GM21576 (cell line): ENCODE results near the gene SMAP1.
A peak's percentile ranks its signal among the peaks of the same experiment; 100 is the strongest.

Source experiments
- ATAC-seq: cut with Tn5 transposase; IDR thresholded peaks from one replicate; pipeline ENCODE4 v1.9.1; 2021; ENCODE audit warnings: mild to moderate bottlenecking, moderate library complexity; ENCODE audit not compliant: unreplicated experiment

Gene SMAP1

GRCh38 chr6:70839286-70840266 lies 171.9 kb downstream of the SMAP1 start:
- no peak for ATAC-seq

GRCh38 chr6:70841112-70841511 lies 173.4 kb downstream of the SMAP1 start:
- no peak for ATAC-seq

GRCh38 chr6:70842541-70842940 lies 174.9 kb downstream of the SMAP1 start:
- no peak for ATAC-seq

DNA sequence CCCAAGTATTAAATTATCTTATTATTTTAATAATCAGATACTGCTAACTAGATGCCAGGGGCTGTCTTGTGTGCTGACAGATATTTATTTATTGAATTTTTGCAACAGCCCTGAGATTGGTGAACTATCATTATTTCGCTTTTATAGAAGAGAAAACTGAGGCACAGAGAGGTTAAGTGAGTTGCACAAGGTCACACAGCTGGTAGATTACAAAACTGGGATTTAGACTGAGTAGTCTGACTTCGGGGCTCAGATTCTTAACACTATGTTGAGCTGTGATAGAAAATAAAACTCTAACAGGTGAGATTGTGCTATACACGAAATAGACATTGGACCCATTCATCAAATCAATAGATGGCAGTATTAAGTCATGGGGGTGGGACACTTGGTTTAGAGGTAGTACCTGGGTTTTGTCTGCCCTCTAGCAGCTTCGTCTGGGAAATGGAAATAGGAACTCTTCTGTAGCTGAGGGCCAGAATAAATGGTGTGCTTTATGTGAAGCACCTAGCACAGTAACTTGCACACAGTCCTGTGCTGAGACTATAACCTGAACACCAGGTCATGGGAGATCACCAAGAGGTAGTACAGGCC lies 175.7 kb downstream of the SMAP1 start:
- ATAC-seq: no peak

GRCh38 chr6:70844301-70844700 lies 176.6 kb downstream of the SMAP1 start:
- ATAC-seq: no peak

DNA sequence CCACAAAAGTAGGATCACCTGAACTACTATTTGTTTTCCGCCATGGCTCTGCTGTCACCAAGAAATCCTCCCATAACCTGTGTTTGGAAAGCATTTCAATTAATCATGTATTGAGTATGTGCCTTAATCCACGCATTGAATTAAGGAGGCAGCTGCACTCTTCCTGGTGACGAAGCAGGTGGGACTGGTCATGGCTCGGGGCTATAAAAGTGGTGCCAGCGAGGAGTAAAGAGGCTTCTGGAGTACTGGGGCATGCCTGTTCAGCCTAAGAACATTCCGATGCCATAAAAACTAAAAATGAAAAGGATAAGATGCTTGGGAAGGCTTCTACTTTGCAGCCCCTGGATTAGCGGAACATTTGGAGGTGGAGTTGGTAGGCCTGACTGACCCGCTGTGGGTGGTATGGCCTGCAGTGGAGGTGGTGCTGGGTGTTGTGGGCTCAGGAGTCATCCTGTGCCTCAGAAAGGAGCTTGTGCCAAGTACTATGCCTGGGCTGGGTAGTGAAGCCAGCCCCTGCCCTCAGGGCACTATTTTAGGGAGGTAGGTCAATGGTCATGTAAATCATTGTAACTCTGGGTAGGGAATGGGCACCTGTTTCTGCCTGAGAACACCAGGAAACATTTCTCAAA lies 178.6 kb downstream of the SMAP1 start:
- no peak for ATAC-seq

DNA sequence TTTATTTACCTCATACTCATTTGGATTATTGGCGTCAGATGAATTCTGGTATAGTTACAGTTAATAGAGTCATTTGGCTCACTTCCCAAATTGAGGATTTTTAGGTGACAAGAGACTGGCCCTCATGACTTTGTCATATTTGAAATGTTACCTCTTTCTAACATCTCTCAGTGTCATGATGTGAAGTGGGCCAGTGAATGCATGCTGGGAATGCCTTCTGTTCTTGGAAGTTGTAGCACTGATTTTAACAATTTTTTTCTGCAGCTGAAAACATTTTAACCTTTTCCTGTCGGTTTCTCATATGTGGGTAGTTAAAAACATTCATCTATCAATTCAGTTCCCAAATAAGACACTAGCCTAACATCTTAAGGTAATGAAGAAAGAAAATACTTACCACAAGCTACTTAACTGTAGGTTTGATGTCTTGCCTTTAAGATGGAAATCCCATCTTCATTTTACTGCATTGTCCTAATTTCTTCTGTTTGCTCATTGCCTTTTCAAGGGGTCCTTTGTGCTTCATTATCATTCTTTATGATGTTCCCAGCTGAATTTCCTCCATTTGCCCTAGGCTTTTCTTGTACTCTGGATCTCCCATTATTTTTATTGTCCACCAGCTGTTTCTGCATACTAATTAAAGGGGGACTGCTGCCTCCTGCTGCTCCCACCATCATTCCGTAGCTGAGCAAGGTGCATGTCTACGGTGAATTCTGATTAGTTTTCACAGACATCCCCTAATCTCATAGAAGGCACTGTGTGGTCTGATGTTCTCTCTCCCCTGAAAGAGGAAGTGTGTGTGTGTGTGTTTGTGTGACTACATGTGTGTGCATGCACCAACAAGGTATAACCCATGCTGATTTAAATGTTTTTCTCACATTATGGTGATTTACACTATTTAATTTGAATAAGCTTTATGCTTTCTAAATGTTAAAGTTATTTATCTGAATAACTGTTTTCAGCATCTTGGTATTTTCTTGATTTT lies 179.7 kb downstream of the SMAP1 start:
- no peak for ATAC-seq

GRCh38 chr6:70849348-70850069 lies 181.8 kb downstream of the SMAP1 start:
- no peak for ATAC-seq

GRCh38 chr6:70852667-70853246 lies 185.1 kb downstream of the SMAP1 start:
- ATAC-seq: no peak

GRCh38 chr6:70857387-70858077 lies 189.8 kb downstream of the SMAP1 start:
- ATAC-seq: peak; percentile 100

GRCh38 chr6:70860045-70860444 lies 192.4 kb downstream of the SMAP1 start:
- no peak for ATAC-seq

DNA sequence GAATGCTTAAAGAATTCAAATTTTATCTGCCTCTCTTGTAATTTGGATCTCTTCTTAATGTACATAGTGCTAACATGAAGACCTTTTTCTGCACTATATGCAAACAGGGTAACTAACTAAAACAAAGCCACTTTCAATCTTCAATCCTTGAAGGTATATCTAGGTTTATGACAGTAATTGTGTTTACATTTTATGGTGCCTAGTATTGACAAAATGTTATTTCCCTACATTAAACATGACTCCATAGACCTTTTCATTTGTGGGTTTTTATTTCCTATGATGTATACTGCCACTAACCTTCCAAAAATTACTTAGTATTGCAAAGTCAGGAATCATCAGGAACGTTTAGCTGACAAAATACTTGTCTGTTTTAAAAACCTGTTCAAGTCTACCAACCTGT lies 193.2 kb downstream of the SMAP1 start:
- ATAC-seq: no peak

DNA sequence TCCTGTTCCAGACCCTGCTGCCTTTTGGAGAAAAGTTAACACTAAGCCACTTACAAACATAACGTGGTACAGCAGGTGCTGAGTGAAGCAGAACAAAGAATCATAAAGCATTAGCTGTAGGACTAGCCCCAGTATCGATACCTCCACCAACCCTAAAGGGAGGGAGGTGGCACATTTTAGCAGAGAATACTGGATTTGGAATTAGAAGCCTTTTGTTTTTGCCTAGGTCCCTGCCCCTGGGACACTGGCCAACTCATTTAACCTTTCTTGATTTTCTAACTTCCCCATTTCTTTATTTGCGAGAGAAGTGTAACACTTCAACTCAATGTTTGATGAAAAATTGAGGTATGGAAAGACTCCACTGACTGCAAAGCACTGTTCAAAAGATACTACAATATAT lies 195.7 kb downstream of the SMAP1 start:
- ATAC-seq: peak; percentile 33

- no peak for ATAC-seq
Observed at GRCh38 chr6:70864401-70864800, 196.7 kb downstream of the SMAP1 start.

GRCh38 chr6:70872469-70872868 lies 204.8 kb downstream of the SMAP1 start:
- no peak for ATAC-seq

GRCh38 chr6:70874181-70874913 lies 206.7 kb downstream of the SMAP1 start:
- ATAC-seq: no peak

DNA sequence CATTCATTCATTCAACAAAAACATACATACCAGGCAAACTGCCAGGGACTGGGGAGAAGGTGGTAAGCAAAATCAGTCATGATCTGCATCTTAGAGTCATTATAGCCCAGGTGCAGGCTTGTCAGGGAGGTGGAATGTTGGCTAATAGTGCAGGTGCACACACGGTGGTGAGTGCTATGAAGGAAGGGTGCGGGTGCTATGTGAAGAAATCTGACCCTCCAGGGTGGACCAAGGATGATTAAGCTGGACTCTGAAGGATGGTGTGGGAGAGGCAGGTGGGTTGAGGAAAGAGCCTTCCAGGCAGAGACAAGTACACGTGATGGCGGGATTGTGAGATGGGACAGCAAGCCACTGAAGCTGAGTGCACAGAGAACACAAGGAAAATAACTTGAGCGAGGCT lies 211.8 kb downstream of the SMAP1 start:
- ATAC-seq: no peak
